Measurements from ENCODE around the gene ATP6V0A1.

DNA sequence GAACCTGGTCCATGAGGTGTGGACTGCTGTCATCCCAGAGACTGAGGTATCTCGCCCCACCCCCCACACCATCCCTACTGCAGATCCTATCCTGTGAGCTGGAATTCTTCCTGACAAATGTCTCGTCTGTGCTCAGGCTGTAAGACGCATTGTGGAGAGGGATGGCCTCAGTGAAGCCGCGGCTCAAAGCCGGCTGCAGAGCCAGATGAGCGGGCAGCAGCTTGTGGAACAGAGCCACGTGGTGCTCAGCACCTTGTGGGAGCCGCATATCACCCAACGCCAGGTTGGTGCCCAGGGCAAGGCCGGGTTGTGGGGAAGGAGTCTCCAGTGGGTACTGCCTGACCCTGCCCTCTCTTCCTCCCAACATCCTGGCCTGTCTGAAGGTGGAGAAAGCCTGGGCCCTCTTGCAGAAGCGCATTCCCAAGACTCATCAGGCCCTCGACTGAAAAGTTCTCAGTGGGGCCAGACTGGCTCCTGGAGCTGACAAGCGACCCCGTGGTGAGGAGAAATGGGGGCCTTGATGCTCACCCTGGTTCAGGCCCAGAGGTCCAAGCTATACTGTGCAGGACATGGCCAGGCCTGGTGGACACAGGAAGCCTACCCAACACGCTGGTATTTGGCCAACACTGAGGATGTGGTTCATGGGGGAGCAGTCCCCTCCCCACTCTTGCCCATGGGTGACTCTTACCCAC, 107.0 kb downstream of the ATP6V0A1 start:
- TF ChIP-seq, protein P1, sequence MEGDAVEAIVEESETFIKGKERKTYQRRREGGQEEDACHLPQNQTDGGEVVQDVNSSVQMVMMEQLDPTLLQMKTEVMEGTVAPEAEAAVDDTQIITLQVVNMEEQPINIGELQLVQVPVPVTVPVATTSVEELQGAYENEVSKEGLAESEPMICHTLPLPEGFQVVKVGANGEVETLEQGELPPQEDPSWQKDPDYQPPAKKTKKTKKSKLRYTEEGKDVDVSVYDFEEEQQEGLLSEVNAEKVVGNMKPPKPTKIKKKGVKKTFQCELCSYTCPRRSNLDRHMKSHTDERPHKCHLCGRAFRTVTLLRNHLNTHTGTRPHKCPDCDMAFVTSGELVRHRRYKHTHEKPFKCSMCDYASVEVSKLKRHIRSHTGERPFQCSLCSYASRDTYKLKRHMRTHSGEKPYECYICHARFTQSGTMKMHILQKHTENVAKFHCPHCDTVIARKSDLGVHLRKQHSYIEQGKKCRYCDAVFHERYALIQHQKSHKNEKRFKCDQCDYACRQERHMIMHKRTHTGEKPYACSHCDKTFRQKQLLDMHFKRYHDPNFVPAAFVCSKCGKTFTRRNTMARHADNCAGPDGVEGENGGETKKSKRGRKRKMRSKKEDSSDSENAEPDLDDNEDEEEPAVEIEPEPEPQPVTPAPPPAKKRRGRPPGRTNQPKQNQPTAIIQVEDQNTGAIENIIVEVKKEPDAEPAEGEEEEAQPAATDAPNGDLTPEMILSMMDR (IDR thresholded peaks at IDR 0.05; ENCODE audit: insufficient read depth, low read depth, low read length): no peak
- TF ChIP-seq EZH2 (IDR thresholded peaks at IDR 0.05; ENCODE audit: insufficient read depth, low read length): no peak
